SH-SY5Y (cell line): ENCODE results near the gene TCFL5.

Experiments used
- GATA2 ChIP-seq: IDR thresholded peaks from 2 replicates; pipeline ENCODE4 v1.6.1; 2011; ENCODE audit warnings: mild to moderate bottlenecking, low read depth, low read length
- GATA3 ChIP-seq: IDR thresholded peaks from 2 replicates; pipeline ENCODE4 v1.6.1; 2011; ENCODE audit warnings: low read depth, mild to moderate bottlenecking, low read length, moderate library complexity

GRCh38 chr20:62799873-62800272 is 61.7 kb downstream of the TCFL5 start:
- TF ChIP-seq GATA3 (no peak), GATA2 (no peak)
